HG03097 (cell line): ENCODE measurements around the gene IGF2R.

ENCODE experiments used
- ATAC-seq: cut with Tn5 transposase; IDR thresholded peaks from one replicate; pipeline ENCODE4 v1.9.1; 2021; ENCODE audit not compliant: unreplicated experiment, low FRiP score

IGF2R gene

GRCh38 chr6:160042014-160042773, 73.3 kb downstream of the IGF2R start:
- ATAC-seq, result no peak

- no peak for ATAC-seq
Measured at GRCh38 chr6:160042788-160043301, 74.0 kb downstream of the IGF2R start.

DNA sequence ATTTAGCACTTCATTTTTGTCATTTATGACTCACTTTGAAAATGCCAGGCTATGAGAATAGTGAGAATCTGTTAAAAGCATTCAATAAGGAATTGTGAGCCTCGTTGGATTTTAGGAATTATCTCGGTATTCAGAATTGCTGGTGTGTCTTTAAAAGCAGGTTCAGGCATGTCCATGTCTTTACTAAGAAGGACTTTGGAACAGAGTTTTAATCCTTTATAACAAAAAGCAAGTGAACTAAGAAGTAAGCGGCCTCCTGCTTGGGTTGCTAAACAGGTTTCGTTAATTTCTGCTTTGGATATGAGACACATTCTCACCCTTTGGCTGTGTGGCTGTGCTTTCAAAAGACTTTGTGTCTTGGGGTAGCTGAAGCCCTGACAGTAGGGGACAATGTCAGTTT, 74.9 kb downstream of the IGF2R start:
- ATAC-seq, result no peak

DNA sequence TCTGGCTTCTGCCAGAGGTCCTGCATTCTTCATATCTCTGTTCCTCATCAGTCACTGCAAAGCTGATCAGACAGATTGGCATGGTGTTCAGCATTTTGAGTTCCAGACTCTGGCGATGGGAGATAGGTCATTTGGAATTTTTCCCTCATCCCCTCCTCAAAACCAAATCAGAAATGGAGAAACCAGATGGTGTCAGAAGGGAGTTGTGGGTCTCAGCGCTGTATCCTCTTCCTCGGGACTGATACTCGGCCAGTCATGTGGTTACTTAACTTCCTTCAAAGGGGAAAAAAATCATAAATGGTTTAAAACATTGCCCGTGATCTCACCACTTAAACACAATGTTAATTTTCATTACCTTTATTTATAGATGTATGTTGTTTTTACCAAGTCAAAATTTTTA, 75.8 kb downstream of the IGF2R start:
- ATAC-seq, result no peak

DNA sequence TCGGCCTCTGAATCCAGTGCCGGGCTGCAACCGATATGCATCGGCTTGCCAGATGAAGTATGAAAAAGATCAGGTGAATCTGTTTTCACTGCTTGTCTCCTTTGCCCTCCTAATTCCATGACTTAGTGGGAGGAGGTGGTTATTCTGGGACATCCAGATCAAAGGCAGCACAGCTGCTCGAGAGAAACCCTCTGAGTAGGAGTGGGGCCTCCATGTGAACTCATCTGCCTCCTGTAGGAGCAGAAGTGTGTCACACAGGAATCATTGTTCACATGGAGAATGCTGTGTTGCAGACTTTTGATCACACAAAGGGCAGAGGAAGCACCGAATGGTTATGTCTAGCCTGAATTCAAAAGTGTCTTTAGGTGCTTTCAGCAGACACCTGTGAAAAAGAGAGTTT, 79.6 kb downstream of the IGF2R start:
- no peak for ATAC-seq

GRCh38 chr6:160049346-160049745, 80.5 kb downstream of the IGF2R start:
- ATAC-seq, result no peak

DNA sequence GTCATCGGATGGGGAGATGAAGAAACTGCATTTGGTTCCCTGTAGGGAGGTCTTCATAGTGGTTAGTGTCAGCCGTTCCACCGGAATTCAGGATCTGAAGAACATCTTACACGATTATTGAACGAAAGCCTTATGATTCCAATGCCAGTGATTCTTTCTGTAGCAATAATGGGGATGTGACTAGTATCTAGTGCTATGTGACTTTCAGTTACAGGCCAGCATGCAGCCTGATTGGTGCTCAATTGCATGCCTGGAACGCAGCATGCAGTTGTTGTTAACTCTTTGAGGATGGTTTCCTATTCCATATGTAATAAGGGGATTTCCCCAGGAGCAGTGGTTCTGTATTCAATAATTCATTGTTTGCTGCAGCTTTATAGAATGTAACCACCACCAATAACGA, 81.1 kb downstream of the IGF2R start:
- ATAC-seq, result no peak

GRCh38 chr6:160051390-160051789, 82.5 kb downstream of the IGF2R start:
- ATAC-seq, result no peak

DNA sequence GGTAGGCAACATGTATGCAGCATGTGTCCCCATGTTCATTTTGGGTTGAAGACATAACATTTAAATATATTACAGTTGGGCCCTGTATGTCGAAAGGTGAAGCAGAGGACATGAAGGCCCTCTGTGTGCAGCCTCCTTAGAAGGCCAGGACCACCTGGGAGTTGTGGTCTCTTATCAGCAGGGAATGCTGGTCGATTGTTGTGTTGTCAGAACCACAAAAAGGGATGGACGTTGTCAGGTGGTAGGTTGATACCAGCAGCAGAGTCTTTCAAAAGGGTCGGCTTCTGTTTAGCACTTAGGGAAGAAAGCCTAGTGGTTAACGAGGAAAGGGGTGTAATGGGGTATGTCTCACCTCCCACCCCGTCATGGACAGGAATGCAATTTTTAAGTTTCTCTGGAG, 85.4 kb downstream of the IGF2R start:
- no peak for ATAC-seq

DNA sequence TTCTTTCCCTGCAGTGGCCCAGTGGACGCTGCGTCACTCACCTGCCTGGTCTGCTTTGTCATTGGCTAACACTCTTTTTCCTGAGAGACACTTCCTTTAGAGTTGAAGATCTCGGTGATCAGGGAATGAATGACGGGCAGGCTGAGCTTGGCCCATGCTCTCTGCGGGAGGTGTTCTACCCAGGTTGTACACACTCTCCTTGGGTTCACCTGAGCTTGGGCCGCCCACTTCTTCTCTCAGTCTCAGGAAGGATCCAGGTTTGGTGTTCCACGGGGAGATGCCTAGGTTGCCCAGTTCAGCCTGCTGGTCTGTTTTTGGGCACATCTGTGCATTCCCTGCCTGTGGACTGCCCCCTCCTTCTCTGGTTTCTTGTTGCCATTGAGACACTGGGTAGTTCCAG, 86.0 kb downstream of the IGF2R start:
- no peak for ATAC-seq

DNA sequence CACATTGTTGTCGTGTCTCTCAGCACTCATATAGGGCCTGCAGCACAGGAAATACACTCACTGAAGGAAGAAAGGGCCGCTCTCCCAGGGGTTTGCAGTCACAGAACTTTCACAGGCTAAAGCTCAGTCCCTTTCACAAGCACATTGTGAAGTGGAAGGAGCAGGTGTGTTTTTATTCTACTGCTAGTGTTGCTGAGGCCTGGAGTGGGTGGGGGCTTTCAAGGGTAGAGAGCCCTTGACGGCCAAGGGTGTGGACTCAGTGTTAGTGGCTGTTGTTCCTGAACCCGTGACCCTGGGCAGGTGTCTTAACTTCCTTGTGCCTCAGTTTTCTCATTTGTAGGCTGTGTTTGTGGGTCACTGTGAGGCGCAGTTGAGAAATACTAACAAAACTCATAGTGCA, 86.5 kb downstream of the IGF2R start:
- ATAC-seq, result no peak

GRCh38 chr6:160055813-160056212, 86.9 kb downstream of the IGF2R start:
- no peak for ATAC-seq

- ATAC-seq, result no peak
Measured at GRCh38 chr6:160057080-160057479, 88.2 kb downstream of the IGF2R start.

DNA sequence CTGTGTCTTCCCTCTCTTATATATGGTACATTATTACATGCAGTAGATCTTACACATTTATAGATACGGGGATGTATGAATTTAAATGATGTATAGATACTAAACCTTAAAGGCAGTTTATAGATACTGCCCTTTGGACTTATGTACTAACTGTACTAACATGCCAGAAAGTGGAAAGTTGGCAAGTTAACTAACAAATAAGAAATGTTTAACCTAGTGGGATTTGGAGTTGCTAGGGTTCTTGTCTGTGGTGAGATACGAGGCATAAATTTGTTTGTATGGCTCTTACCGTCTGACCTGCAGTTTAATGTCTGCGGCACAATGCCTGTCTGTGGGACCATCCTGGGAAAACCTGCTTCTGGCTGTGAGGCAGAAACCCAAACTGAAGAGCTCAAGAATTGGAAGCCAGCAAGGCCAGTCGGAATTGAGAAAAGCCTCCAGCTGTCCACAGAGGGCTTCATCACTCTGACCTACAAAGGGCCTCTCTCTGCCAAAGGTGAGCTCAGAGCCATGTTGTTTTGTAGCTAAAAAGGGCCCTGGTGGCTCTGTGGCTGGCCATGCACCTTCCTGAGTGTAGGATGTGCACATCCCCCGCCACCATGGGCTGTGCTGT, 89.8 kb downstream of the IGF2R start:
- no peak for ATAC-seq

GRCh38 chr6:160060221-160060620, 91.3 kb downstream of the IGF2R start:
- no peak for ATAC-seq

GRCh38 chr6:160060920-160061447, 92.1 kb downstream of the IGF2R start:
- ATAC-seq, result no peak

DNA sequence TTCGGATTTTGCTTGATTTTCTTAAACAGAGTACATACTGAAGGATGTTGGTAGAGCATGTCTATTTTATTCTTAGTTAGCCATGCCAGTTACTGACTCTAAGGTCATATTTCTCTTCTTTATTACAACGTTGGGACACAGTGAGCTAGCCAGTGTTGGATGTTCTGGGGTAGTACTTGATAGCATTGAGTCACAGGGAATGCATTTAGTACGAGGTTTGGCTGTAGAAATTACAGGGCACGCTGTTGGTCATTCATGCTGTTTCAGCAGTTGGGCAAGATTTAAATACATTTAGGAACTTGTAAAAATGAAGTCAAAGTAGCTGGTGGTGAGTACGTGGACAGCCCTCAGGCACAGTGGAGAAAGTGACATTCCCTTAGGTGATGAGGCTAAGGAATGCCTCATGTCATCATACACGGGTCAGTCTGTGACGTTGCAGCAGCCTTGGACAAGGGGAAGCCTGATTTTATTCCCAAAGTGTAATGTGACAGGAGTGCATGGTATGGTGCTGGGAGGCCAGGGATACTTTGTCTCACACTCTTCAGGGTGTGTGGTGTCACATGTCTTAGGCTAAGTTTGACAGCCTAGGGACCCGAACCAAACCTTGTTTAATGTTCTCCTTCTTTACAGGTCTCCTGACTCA, 95.0 kb downstream of the IGF2R start:
- ATAC-seq, result no peak

DNA sequence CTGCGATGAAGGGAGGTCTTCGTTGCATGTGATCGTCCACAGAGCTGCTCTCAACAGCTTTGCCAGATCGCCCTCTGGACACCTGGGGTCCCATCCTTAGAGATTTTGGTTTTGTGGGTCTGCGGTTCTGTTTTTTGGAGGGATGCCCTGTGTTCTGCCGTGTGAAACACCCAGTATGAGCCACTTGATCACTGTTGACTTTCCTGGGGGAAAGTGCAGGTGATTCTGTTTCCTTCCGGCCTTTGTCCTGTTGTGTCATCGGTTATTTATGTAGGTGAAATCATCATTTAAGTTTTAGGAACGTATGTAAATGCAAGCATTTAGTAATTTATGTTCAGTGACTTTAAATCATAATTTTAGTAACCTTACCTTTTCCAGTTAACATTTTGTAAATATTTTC, 96.3 kb downstream of the IGF2R start:
- no peak for ATAC-seq

GRCh38 chr6:160067564-160067963, 98.7 kb downstream of the IGF2R start:
- ATAC-seq, result no peak

- no peak for ATAC-seq
Measured at GRCh38 chr6:160068346-160068745, 99.5 kb downstream of the IGF2R start.

GRCh38 chr6:160069050-160069454, 100.2 kb downstream of the IGF2R start:
- ATAC-seq, result peak; percentile 73
